H9 (cell line): ENCODE measurements around the gene STC2. TPM values are rescaled to one million over a fixed set of nuclear protein-coding genes. Genes with fewer than 3 reads are reported as not detected.

Source experiments
- DNase-seq: peaks from one replicate; pipeline ENCODE4 v3.0.0-alpha.2; 2017
- H2AFZ ChIP-seq: one replicate; pipeline ENCODE4 v1.6.1; 2013; ENCODE audit warnings: mild to moderate bottlenecking, low read length, control low read depth, moderate library complexity
- H2AK5ac ChIP-seq: 2 replicates; pipeline ENCODE4 v1.6.1; 2013; ENCODE audit warnings: low read length, control low read depth, mixed read lengths; ENCODE audit not compliant: insufficient read length
- H2BK120ac ChIP-seq: one replicate; pipeline ENCODE4 v1.6.1; 2013; ENCODE audit warnings: low read depth, mild to moderate bottlenecking, low read length, control low read depth, inconsistent platforms; ENCODE audit not compliant: poor library complexity, severe bottlenecking
- H2BK12ac ChIP-seq: 2 replicates; pipeline ENCODE4 v1.6.1; 2013; ENCODE audit warnings: low read length, control low read depth, mixed read lengths, low read depth; ENCODE audit not compliant: insufficient read length
- H2BK15ac ChIP-seq: 2 replicates; pipeline ENCODE4 v1.6.1; 2013; ENCODE audit warnings: low read depth, low read length, control low read depth
- H2BK20ac ChIP-seq: one replicate; pipeline ENCODE4 v1.6.1; 2013; ENCODE audit warnings: low read depth, mild to moderate bottlenecking, low read length, control low read depth, inconsistent platforms; ENCODE audit not compliant: poor library complexity, severe bottlenecking
- H2BK5ac ChIP-seq: 2 replicates; pipeline ENCODE4 v1.6.1; 2013; ENCODE audit warnings: low read length, control low read depth, mixed read lengths; ENCODE audit not compliant: insufficient read length
- H3K14ac ChIP-seq: 2 replicates; pipeline ENCODE4 v1.6.1; 2013; ENCODE audit warnings: low read length, control low read depth; ENCODE audit not compliant: insufficient read depth
- H3K18ac ChIP-seq: 2 replicates; pipeline ENCODE4 v1.6.1; 2013; ENCODE audit warnings: low read depth, mild to moderate bottlenecking, mixed read lengths, low read length, control low read depth; ENCODE audit not compliant: insufficient read length
- H3K23ac ChIP-seq: 2 replicates; pipeline ENCODE4 v1.6.1; 2013; ENCODE audit warnings: low read length, control low read depth, mixed read lengths, low read depth; ENCODE audit not compliant: insufficient read length
- H3K23me2 ChIP-seq: 2 replicates; pipeline ENCODE4 v1.6.1; 2013; ENCODE audit warnings: low read depth, mild to moderate bottlenecking, mixed read lengths, low read length, control low read depth; ENCODE audit not compliant: insufficient read length, poor library complexity, severe bottlenecking
- H3K27ac ChIP-seq: 2 replicates; pipeline ENCODE4 v1.5.1; 2013; ENCODE audit warnings: low read length, control low read depth, mixed read lengths, low read depth; ENCODE audit not compliant: insufficient read length
- H3K27me3 ChIP-seq: 2 replicates; pipeline ENCODE4 v1.6.1; 2013; ENCODE audit warnings: low read length, control low read depth, inconsistent platforms; ENCODE audit not compliant: insufficient read depth
- H3K4ac ChIP-seq: 2 replicates; pipeline ENCODE4 v1.6.1; 2013; ENCODE audit warnings: low read depth, mild to moderate bottlenecking, control low read depth, inconsistent platforms, low read length, moderate library complexity
- H3K4me1 ChIP-seq: 2 replicates; pipeline ENCODE4 v1.6.1; 2013; ENCODE audit warnings: low read length, control low read depth, inconsistent platforms; ENCODE audit not compliant: insufficient read depth
- H3K4me2 ChIP-seq: 2 replicates; pipeline ENCODE4 v1.6.1; 2013; ENCODE audit warnings: low read length, control low read depth, mixed read lengths; ENCODE audit not compliant: insufficient read length, insufficient read depth
- H3K56ac ChIP-seq: 2 replicates; pipeline ENCODE4 v1.6.1; 2013; ENCODE audit warnings: low read depth, mild to moderate bottlenecking, mixed read lengths, low read length, control low read depth; ENCODE audit not compliant: insufficient read length
- H3K79me1 ChIP-seq: 2 replicates; pipeline ENCODE4 v1.6.1; 2013; ENCODE audit warnings: low read depth, mild to moderate bottlenecking, moderate library complexity, low read length, control low read depth, inconsistent platforms; ENCODE audit not compliant: insufficient read depth, poor library complexity, severe bottlenecking
- H3K79me2 ChIP-seq: 2 replicates; pipeline ENCODE4 v1.6.1; 2013; ENCODE audit warnings: low read length, control low read depth, inconsistent platforms; ENCODE audit not compliant: insufficient read depth
- H3K9ac ChIP-seq: 2 replicates; pipeline ENCODE4 v1.6.1; 2013; ENCODE audit warnings: low read length, control low read depth, mixed read lengths; ENCODE audit not compliant: insufficient read length; ENCODE audit errors: extremely low read depth
- H3K9me3 ChIP-seq: one replicate; pipeline ENCODE4 v1.6.1; 2013; ENCODE audit warnings: low read depth, low read length, inconsistent platforms; ENCODE audit not compliant: control insufficient read depth
- H3T11ph ChIP-seq: one replicate; pipeline ENCODE4 v1.6.1; 2013; ENCODE audit warnings: mild to moderate bottlenecking, low read length, control low read depth, inconsistent platforms
- H4K20me1 ChIP-seq: one replicate; pipeline ENCODE4 v1.6.1; 2013; ENCODE audit not compliant: control insufficient read depth, insufficient read length, insufficient read depth
- H4K5ac ChIP-seq: 2 replicates; pipeline ENCODE4 v1.6.1; 2013; ENCODE audit warnings: low read depth, mild to moderate bottlenecking, mixed read lengths, low read length, control low read depth; ENCODE audit not compliant: insufficient read length
- H4K8ac ChIP-seq: replicated peaks from 2 replicates; pipeline ENCODE4 v1.6.1; 2013; ENCODE audit warnings: low read length, control low read depth, mixed read lengths, low read depth; ENCODE audit not compliant: insufficient read length
- H4K91ac ChIP-seq: 2 replicates; pipeline ENCODE4 v1.6.1; 2013; ENCODE audit warnings: low read depth, mild to moderate bottlenecking, moderate library complexity, mixed read lengths, low read length, control low read depth; ENCODE audit not compliant: insufficient read length
- H3K27ac Mint-ChIP-seq, 3 experiments: 2 replicates in 2 of 3; 3 replicates in 1 of 3; pipeline ENCODE4 v1.8.0; 2020 to 2021; ENCODE audit warnings: mixed read lengths in 3 of 3, mild to moderate bottlenecking in 1 of 3, moderate library complexity in 1 of 3
- H3K27me3 Mint-ChIP-seq: 2 replicates; pipeline ENCODE4 v1.8.0; 2021; ENCODE audit warnings: low read depth, mild to moderate bottlenecking, moderate library complexity, mixed read lengths
- H3K36me3 Mint-ChIP-seq, 3 experiments: 2 replicates in 2 of 3; 3 replicates in 1 of 3; pipeline ENCODE4 v1.8.0; 2020 to 2021; ENCODE audit warnings: low read depth in 3 of 3, mixed read lengths in 3 of 3; ENCODE audit not compliant: insufficient read depth in 1 of 3
- H3K4me1 Mint-ChIP-seq, 2 experiments: 2 replicates each; pipeline ENCODE4 v1.8.0; 2020; ENCODE audit warnings: mixed read lengths in 2 of 2
- H3K4me3 Mint-ChIP-seq, 2 experiments: 2 replicates in 1 of 2; 3 replicates in 1 of 2; pipeline ENCODE4 v1.8.0; 2020 to 2021; ENCODE audit warnings: mild to moderate bottlenecking in 2 of 2, mixed read lengths in 2 of 2, moderate library complexity in 1 of 2
- H3K9me3 Mint-ChIP-seq, 2 experiments: 2 replicates in 1 of 2; 3 replicates in 1 of 2; pipeline ENCODE4 v1.8.0; 2020; ENCODE audit warnings: mild to moderate bottlenecking in 2 of 2, mixed read lengths in 2 of 2, moderate library complexity in 1 of 2
- WGBS: extraction: QIAGEN DNeasy Blood & Tissue Kit; methylation state at CpG from one replicate; pipeline ENCODE4 v1.1.7; 2013; ENCODE audit warnings: missing lambda C conversion rate, low lambda C conversion rate, mixed read lengths; ENCODE audit not compliant: insufficient read length; ENCODE audit errors: extremely low coverage; 5-methylcytosine and 5-hydroxymethylcytosine counted together
- total RNA-seq: library from RNA; stranded (reverse); gene quantifications from 2 replicates; pipeline ENCODE4 v1.2.1, GENCODE V29; 2021
- TF ChIP-seq, protein P1 (sequence below): fragments of 200-600 bp; sonication (generic); conservative IDR thresholded peaks from 3 replicates; pipeline ENCODE4 v1.8.0; 2021; ENCODE audit warnings: antibody characterized with exemption, mild to moderate bottlenecking

The STC2 gene
- total RNA-seq, 1 experiment from 2014 or later, result 77.7 TPM

DNA sequence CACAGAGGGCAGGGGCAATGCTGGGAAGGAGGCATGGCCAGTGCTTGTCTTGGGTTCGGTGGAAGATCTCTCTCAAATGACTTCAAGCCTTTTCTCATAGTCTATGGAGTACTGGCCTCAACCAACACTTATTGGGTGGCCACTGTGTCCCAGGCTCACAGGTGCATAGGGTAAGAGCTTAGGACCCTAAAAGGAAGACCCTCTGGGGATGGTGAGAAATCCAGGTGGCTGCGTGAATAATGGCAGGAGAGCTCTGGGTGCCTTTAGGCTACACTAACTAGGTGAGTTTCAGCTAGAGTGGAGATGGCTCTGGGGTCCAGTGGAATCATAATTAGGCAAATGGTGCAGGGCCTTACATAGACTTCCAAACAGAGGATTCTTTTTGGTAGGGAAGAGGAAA lies 9.9 kb downstream of the STC2 start:
- H4K8ac ChIP-seq, result no peak overlapping the region
- H3K23ac ChIP-seq, result no peak overlapping the region
- H3K79me1 ChIP-seq, result no peaks in the 10 kb centered on the region
- H3T11ph ChIP-seq, result no peak overlapping the region
- H3K27me3 Mint-ChIP-seq, result no peaks in the 10 kb centered on the region; the same call in none of the 2 replicates
- no peak overlapping the region for H3K4ac ChIP-seq
- H2BK20ac ChIP-seq, result no peak overlapping the region
- H3K79me2 ChIP-seq, result no peaks in the 10 kb centered on the region
- H3K9me3 Mint-ChIP-seq, result no peaks in the 10 kb centered on the region; a peak in 1 of 5 replicates
- no peak overlapping the region for H2BK5ac ChIP-seq
- H3K23me2 ChIP-seq, result no peaks in the 10 kb centered on the region
- no peak overlapping the region; a peak in 1 of 7 replicates for H3K27ac Mint-ChIP-seq
- WGBS, result no CpG with 5 or more reads among the region's 2 CpGs
- no peak overlapping the region for H2AFZ ChIP-seq
- H3K18ac ChIP-seq, result no peak overlapping the region
- no peaks in the 10 kb centered on the region for H3K27me3 ChIP-seq
- H3K4me1 Mint-ChIP-seq, result peaks cover 18 to 33% of the 10 kb centered on the region in 2 experiments
- H2AK5ac ChIP-seq, result no peak overlapping the region
- H3K9me3 ChIP-seq, result no peaks in the 10 kb centered on the region
- H4K20me1 ChIP-seq, result no peaks in the 10 kb centered on the region
- TF ChIP-seq, protein P1, sequence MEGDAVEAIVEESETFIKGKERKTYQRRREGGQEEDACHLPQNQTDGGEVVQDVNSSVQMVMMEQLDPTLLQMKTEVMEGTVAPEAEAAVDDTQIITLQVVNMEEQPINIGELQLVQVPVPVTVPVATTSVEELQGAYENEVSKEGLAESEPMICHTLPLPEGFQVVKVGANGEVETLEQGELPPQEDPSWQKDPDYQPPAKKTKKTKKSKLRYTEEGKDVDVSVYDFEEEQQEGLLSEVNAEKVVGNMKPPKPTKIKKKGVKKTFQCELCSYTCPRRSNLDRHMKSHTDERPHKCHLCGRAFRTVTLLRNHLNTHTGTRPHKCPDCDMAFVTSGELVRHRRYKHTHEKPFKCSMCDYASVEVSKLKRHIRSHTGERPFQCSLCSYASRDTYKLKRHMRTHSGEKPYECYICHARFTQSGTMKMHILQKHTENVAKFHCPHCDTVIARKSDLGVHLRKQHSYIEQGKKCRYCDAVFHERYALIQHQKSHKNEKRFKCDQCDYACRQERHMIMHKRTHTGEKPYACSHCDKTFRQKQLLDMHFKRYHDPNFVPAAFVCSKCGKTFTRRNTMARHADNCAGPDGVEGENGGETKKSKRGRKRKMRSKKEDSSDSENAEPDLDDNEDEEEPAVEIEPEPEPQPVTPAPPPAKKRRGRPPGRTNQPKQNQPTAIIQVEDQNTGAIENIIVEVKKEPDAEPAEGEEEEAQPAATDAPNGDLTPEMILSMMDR, result no peak
- no peak overlapping the region for H2BK15ac ChIP-seq
- peaks cover 52 to 79% (median 69%) of the 10 kb centered on the region in 3 experiments; a peak in 6 of 7 replicates for H3K36me3 Mint-ChIP-seq
- H3K27ac ChIP-seq, result no peak overlapping the region
- no peak overlapping the region for H4K91ac ChIP-seq
- H3K56ac ChIP-seq, result no peak overlapping the region
- H2BK120ac ChIP-seq, result no peak overlapping the region
- DNase-seq, result no peak
- H2BK12ac ChIP-seq, result no peak overlapping the region
- no peak overlapping the region for H3K4me3 Mint-ChIP-seq
- no peak overlapping the region for H3K9ac ChIP-seq
- H3K4me1 ChIP-seq, result no peaks in the 10 kb centered on the region; the same call in 1 of the 2 replicates
- no peak overlapping the region for H4K5ac ChIP-seq
- no peak overlapping the region for H3K14ac ChIP-seq
- H3K4me2 ChIP-seq, result no peak overlapping the region
